Purkinje cell (primary cell): ENCODE measurements around the gene SYTL3. TPM values are rescaled to one million over a fixed set of nuclear protein-coding genes. Genes with fewer than 3 reads are reported as not detected.

ENCODE experiments used
- polyA plus RNA-seq: library from polyadenylated mRNA; unstranded; fragments of >200 nt; fragmentation: Nextera tagmentation; gene quantifications from 2 replicates; pipeline ENCODE4 v1.2.1, GENCODE V29; 2014

Gene SYTL3
- not detected in 2 replicates for polyA plus RNA-seq

GRCh38 chr6:158649289-158650143 is at the start of gene SYTL3:
Gene SYTL3 (plus strand): TSS chr6:158650054. CDS start chr6:158663269, 13,215 bp downstream.

GRCh38 chr6:158644231-158645063 is 5.4 kb upstream of the SYTL3 start, which contains the start of gene DYNLT1:
Gene DYNLT1 (minus strand): TSS chr6:158644743. CDS start chr6:158644708, 35 bp downstream.

Other genes starting within 250 kb of the SYTL3 start
- gene TMEM181, start 90.0 kb upstream of the SYTL3 start, polyA plus RNA-seq = 26.7 and 27.3 TPM in 2 replicates
- 89.3 and 113 TPM in 2 replicates for gene DYNLT1, start 5.3 kb upstream of the SYTL3 start, polyA plus RNA-seq
- 5.5 and 11.2 TPM in 2 replicates for gene EZR, start 169.3 kb downstream of the SYTL3 start, polyA plus RNA-seq